ENCODE results near the gene GYPA. TPM values are rescaled to one million over a fixed set of nuclear protein-coding genes. Genes with fewer than 3 reads are reported as not detected.

The GYPA gene
- total and polyA plus RNA-seq, 2 experiments from 2014 or later: not detected

DNA sequence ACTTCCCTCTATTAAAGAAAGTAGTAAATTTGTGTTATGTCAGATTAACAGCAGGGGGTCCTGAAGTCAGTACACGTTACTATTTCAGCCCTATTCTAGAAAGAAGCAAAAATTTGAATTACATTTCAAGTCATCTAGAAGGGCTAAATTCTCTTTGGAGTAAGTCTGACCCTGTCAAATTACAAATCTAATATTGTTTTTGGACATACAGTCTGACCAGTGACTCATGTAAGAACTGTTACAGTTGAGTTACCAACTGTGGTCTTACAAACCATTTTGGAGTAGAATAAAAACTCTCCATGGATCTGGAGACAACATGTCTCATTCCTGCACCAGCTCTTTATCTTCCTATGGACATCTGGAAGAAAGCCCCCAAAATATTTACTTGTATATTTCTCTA is 36.0 kb upstream of the GYPA start:
- H3K27me3 ChIP-seq: no peaks in the 10 kb centered on the region

DNA sequence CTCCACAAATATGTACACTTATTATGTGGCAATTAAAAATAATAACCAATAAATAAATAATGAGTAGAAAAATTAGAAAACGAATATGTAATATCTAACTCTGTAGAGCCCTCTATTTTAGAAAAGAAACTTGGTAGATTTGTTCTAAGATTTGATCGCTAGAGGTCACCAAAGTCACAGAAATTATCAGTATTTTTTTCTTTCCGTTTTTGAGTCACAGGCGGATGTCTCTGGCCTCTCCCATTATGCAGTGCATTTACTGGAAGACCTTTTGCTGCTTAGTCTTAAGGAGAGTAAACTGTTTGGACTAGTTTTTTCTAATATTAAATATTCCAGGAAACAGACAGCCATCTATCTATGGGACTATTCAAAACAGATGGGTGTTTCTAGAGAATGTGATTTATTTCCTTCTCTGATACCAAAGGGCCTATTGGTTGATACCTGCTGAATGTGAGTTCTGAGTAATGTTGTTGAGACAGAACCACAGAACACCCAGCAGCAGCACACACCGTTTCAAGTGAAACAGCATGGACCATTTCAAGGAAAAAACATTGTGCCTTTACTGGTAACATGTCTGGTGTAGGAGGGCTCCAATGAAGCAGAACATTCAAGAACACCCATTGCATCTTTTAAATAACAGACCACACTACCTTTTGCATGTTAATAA is 34.0 kb upstream of the GYPA start:
- peak; percentile 74 for DNase-seq (ENCODE audit: low spot score)
- no peak overlapping the region for H3K4me2 ChIP-seq

More for the DNA sequence above, 36.0 kb upstream of the GYPA start:
- Histone ChIP-seq H3K4me1 (ENCODE audit: insufficient read depth) (peaks cover 25% of the 10 kb centered on the region), H3K79me2 (no peaks in the 10 kb centered on the region), H3K9me3 (ENCODE audit: low read depth) (no peaks in the 10 kb centered on the region), H2AFZ (no peak overlapping the region), H3K4me2 (no peak overlapping the region), H3K4me3 (no peak overlapping the region), H3K27ac (no peak overlapping the region), H4K20me1 (ENCODE audit: insufficient read depth, poor library complexity, severe bottlenecking) (no peaks in the 10 kb centered on the region), H3K9me2 (replicated peaks; ENCODE audit: insufficient read depth) (no peaks in the 10 kb centered on the region), H3K36me3 (replicated peaks; ENCODE audit: insufficient read depth, low read depth) (no peaks in the 10 kb centered on the region)
- 71% methylated on average over 1 of the region's 1 CpG for WGBS (ENCODE audit: low lambda C conversion rate, missing lambda C conversion rate)
- TF ChIP-seq, protein P1, sequence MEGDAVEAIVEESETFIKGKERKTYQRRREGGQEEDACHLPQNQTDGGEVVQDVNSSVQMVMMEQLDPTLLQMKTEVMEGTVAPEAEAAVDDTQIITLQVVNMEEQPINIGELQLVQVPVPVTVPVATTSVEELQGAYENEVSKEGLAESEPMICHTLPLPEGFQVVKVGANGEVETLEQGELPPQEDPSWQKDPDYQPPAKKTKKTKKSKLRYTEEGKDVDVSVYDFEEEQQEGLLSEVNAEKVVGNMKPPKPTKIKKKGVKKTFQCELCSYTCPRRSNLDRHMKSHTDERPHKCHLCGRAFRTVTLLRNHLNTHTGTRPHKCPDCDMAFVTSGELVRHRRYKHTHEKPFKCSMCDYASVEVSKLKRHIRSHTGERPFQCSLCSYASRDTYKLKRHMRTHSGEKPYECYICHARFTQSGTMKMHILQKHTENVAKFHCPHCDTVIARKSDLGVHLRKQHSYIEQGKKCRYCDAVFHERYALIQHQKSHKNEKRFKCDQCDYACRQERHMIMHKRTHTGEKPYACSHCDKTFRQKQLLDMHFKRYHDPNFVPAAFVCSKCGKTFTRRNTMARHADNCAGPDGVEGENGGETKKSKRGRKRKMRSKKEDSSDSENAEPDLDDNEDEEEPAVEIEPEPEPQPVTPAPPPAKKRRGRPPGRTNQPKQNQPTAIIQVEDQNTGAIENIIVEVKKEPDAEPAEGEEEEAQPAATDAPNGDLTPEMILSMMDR (IDR thresholded peaks at IDR 0.05; ENCODE audit: poor library complexity): no peak
- TF ChIP-seq EZH2 (IDR thresholded peaks at IDR 0.05; ENCODE audit: borderline replicate concordance): no peak
- TF ChIP-seq EZH2phosphoT487 (IDR thresholded peaks at IDR 0.05; ENCODE audit: low read depth, severe bottlenecking, unreplicated experiment): no peak
- DNase-seq (ENCODE audit: low spot score): no peak

DNA sequence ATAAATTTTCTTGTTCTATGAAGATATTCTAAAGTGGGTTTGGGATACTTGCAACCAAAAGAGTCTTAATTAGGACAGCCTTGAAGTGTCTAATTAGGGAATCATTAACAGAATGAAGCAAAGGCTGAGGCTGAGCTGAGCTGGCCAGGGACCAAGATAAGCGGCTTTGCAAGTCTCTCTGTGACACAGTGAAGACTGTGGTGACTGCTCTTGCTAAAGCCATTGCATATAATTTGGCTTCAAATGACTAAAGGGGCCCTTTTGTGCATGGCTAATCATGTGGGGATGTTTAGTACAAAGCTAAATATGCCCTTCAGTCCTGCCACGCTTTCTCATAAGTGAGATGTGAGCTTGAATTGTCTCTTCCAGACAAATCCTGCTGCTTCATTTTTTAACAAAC is 31.2 kb upstream of the GYPA start:
- Histone ChIP-seq H3K79me2 (no peaks in the 10 kb centered on the region), H3K4me1 (ENCODE audit: insufficient read depth) (peaks cover 9% of the 10 kb centered on the region), H3K4me2 (no peak overlapping the region), H3K27me3 (no peaks in the 10 kb centered on the region), H4K20me1 (ENCODE audit: insufficient read depth, poor library complexity, severe bottlenecking) (no peaks in the 10 kb centered on the region), H3K9me3 (ENCODE audit: low read depth) (no peaks in the 10 kb centered on the region), H2AFZ (no peak overlapping the region), H3K36me3 (replicated peaks; ENCODE audit: insufficient read depth, low read depth) (no peaks in the 10 kb centered on the region), H3K27ac (no peak overlapping the region), H3K4me3 (no peak overlapping the region), H3K9me2 (replicated peaks; ENCODE audit: insufficient read depth) (no peaks in the 10 kb centered on the region)
- WGBS (ENCODE audit: low lambda C conversion rate, missing lambda C conversion rate): 73% methylated on average over 2 of the region's 2 CpGs
- no peak for DNase-seq (ENCODE audit: low spot score)
- no peak for TF ChIP-seq EZH2 (IDR thresholded peaks at IDR 0.05; ENCODE audit: borderline replicate concordance)
- TF ChIP-seq, protein P1 (IDR thresholded peaks at IDR 0.05; ENCODE audit: poor library complexity): no peak
- TF ChIP-seq EZH2phosphoT487 (IDR thresholded peaks at IDR 0.05; ENCODE audit: low read depth, severe bottlenecking, unreplicated experiment): no peak

More for the DNA sequence above, 34.0 kb upstream of the GYPA start:
- H2AFZ ChIP-seq: no peak overlapping the region
- no peak overlapping the region for H3K27ac ChIP-seq
- H3K9me2 ChIP-seq (replicated peaks; ENCODE audit: insufficient read depth): no peaks in the 10 kb centered on the region
- 4% methylated on average over 5 of the region's 5 CpGs for WGBS (ENCODE audit: low lambda C conversion rate, missing lambda C conversion rate)
- no peak for TF ChIP-seq EZH2 (IDR thresholded peaks at IDR 0.05; ENCODE audit: borderline replicate concordance)
- TF ChIP-seq, protein P1 (IDR thresholded peaks at IDR 0.05; ENCODE audit: poor library complexity): peak; percentile 65
- H3K27me3 ChIP-seq: no peaks in the 10 kb centered on the region
- H3K36me3 ChIP-seq (replicated peaks; ENCODE audit: insufficient read depth, low read depth): no peaks in the 10 kb centered on the region
- H3K9me3 ChIP-seq (ENCODE audit: low read depth): no peaks in the 10 kb centered on the region
- no peaks in the 10 kb centered on the region for H3K79me2 ChIP-seq
- H3K4me3 ChIP-seq: no peak overlapping the region
- peaks cover 25% of the 10 kb centered on the region for H3K4me1 ChIP-seq (ENCODE audit: insufficient read depth)
- no peaks in the 10 kb centered on the region for H4K20me1 ChIP-seq (ENCODE audit: insufficient read depth, poor library complexity, severe bottlenecking)
